ENCODE measurements around the gene CCT6B. TPM values are rescaled to one million over a fixed set of nuclear protein-coding genes. Genes with fewer than 3 reads are reported as not detected.

Gene CCT6B
- total RNA-seq, 2 experiments from 2014 or later: 1.4 to 1.8 TPM

DNA sequence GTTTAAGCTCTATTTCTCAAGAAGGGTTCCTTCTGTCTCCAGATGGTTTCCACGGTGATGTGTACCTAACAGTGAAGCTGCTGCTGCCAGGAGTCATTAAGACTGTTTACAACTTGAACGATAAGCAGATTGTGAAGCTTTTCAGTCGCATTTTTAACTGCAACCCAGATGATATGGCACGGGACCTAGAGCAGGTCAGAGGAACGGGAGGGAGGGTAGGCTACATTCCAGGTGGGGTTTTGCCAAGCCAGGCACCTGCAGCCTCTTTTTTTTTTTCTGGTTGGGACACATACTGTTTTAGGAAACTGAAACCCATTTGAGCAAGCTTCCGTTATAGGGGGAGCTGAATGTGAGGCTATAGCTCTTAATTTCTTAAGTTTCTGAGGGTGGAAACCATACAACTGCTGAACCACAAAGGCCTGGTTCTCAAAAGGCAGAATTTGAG is 29.7 kb upstream of the CCT6B start:
- POLR2A ChIA-PET: interaction anchor here (1.1 to 2.9 kb wide), 8 partner anchors 9 to 128 kb away, joined by 3 to 22 read pairs (median 4); partner anchors contain the start of genes CCT6B, LIG3 and ZNF830
- Mint-ChIP-seq H3K9me3 (no peaks in the 10 kb centered on the region), H3K27ac (peak overlapping the region; percentile 62), H3K4me3 (no peak overlapping the region), H3K36me3 (ENCODE audit: low read depth) (peaks cover 48% of the 10 kb centered on the region), H3K4me1 (ENCODE audit: low read depth) (peaks cover 3% of the 10 kb centered on the region), H3K27me3 (no peaks in the 10 kb centered on the region)
- intact Hi-C loops (cut with micrococcal nuclease): no loop called here
- no peak for ATAC-seq
- DNase-seq: no peak
- CTCF ChIA-PET: interaction anchor here (0.9 to 2.3 kb wide), 8 partner anchors 8 to 128 kb away, joined by 3 to 19 read pairs (median 4); partner anchors contain the start of gene RAD51D
- TF ChIP-seq, protein P1, sequence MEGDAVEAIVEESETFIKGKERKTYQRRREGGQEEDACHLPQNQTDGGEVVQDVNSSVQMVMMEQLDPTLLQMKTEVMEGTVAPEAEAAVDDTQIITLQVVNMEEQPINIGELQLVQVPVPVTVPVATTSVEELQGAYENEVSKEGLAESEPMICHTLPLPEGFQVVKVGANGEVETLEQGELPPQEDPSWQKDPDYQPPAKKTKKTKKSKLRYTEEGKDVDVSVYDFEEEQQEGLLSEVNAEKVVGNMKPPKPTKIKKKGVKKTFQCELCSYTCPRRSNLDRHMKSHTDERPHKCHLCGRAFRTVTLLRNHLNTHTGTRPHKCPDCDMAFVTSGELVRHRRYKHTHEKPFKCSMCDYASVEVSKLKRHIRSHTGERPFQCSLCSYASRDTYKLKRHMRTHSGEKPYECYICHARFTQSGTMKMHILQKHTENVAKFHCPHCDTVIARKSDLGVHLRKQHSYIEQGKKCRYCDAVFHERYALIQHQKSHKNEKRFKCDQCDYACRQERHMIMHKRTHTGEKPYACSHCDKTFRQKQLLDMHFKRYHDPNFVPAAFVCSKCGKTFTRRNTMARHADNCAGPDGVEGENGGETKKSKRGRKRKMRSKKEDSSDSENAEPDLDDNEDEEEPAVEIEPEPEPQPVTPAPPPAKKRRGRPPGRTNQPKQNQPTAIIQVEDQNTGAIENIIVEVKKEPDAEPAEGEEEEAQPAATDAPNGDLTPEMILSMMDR (IDR thresholded peaks at IDR 0.05): no peak

DNA sequence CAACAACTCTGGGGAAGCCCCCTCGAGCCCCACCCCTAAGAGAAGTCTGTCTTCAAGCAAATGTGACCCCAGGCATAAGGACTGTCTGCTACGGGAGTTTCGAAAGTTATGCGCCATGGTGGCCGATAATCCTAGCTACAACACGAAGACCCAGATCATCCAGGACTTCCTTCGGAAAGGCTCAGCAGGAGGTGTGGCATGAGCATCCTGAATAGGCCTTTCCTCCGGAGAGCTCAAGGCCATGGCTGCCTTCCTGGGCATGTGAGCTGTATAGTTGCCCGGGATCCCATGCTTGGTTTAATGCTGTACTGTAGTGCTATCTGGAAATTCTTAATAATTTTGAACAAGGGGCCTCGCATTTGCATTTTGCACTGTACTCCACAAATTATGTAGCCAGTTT is 28.2 kb upstream of the CCT6B start:
- H3K27me3 Mint-ChIP-seq: no peaks in the 10 kb centered on the region
- H3K9me3 Mint-ChIP-seq: no peaks in the 10 kb centered on the region
- peaks cover 13% of the 10 kb centered on the region for H3K4me1 Mint-ChIP-seq (ENCODE audit: low read depth)
- ATAC-seq: no peak
- TF ChIP-seq, protein P1 (IDR thresholded peaks at IDR 0.05): no peak
- no peak overlapping the region for H3K27ac Mint-ChIP-seq
- ChIA-PET CTCF (interaction anchor here (1.0 kb wide), 1 partner anchor 100 kb away, joined by 3 read pairs; no protein-coding TSS in a partner anchor), POLR2A (interaction anchor here (1.0 to 1.5 kb wide), 3 partner anchors 9 to 23 kb away, joined by 3 read pairs; partner anchors contain the start of gene LIG3)
- H3K36me3 Mint-ChIP-seq (ENCODE audit: low read depth): peaks cover 52% of the 10 kb centered on the region
- H3K4me3 Mint-ChIP-seq: no peak overlapping the region
- DNase-seq: no peak
- intact Hi-C loops (cut with micrococcal nuclease): no loop called here

DNA sequence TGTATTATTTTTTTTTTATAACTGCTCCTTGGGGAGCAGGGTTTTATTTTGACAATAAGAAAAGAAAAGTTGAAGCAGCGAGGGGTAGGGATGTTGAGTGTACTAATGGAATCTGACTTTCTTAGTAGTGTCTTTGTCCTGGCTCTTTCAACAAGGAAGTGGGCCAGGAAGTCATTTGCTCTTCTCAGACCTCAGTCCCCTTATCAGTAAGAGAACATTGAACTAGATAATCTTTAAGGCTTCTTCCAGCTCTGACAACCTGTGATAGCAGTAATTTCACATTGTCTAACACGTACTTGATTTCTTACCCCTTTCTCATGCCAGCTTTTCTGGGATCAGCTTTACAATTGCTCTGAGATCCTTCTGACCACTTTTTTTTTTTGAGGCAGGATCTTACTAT is 27.4 kb upstream of the CCT6B start:
- ChIA-PET CTCF (interaction anchor here (1.0 kb wide), 1 partner anchor 101 kb away, joined by 3 read pairs; no protein-coding TSS in a partner anchor), POLR2A (interaction anchor here (0.7 to 1.5 kb wide), 5 partner anchors 8 to 546 kb away, joined by 3 to 5 read pairs (median 3); partner anchors contain the start of gene LIG3)
- no peaks in the 10 kb centered on the region for H3K9me3 Mint-ChIP-seq
- ATAC-seq (no peak), DNase-seq (no peak)
- no peak overlapping the region for H3K27ac Mint-ChIP-seq
- intact Hi-C loops (cut with micrococcal nuclease): no loop called here
- H3K4me1 Mint-ChIP-seq (ENCODE audit: low read depth): peaks cover 22% of the 10 kb centered on the region
- TF ChIP-seq, protein P1 (IDR thresholded peaks at IDR 0.05): no peak
- H3K4me3 Mint-ChIP-seq: no peak overlapping the region
- peaks cover 55% of the 10 kb centered on the region for H3K36me3 Mint-ChIP-seq (ENCODE audit: low read depth)
- H3K27me3 Mint-ChIP-seq: no peaks in the 10 kb centered on the region

DNA sequence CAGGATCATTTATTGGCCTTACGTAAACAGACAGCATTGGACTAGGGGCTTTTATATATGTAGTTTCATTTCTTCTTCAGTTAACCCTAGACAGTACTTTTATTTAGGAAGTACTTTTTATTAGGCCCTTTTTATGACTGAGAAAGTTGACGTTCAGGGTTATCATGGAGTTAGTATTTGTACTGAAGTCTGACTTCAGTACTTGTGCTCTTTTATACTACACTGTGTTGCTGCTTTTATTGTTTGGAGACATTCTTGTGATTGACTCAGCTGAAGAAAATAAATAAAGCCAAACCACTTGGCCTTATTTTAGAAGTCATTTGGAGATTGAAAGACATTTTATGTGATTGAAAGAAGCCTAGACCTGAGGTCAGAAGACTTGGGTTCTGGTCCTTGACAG is 26.0 kb upstream of the CCT6B start:
- Mint-ChIP-seq H3K27ac (no peak overlapping the region), H3K9me3 (no peaks in the 10 kb centered on the region), H3K4me1 (ENCODE audit: low read depth) (peaks cover 33% of the 10 kb centered on the region), H3K27me3 (no peaks in the 10 kb centered on the region), H3K4me3 (no peak overlapping the region), H3K36me3 (ENCODE audit: low read depth) (peaks cover 56% of the 10 kb centered on the region)
- ChIA-PET POLR2A (no interaction called here), CTCF (interaction anchor here (1.4 to 2.6 kb wide), 2 partner anchors 10 to 107 kb away, joined by 3 to 7 read pairs; no protein-coding TSS in a partner anchor)
- intact Hi-C loops (cut with micrococcal nuclease): no loop called here
- DNase-seq (no peak), ATAC-seq (no peak)
- TF ChIP-seq, protein P1 (IDR thresholded peaks at IDR 0.05): no peak
